K562 (cell line): ENCODE data around the gene LDB2. TPM values are rescaled to one million over a fixed set of nuclear protein-coding genes. Genes with fewer than 3 reads are reported as not detected.

Experiments
- ATAC-seq: fragments of 200-7000 bp; cut with Tn5 transposase; 3 replicates; pipeline ENCODE4 v1.9.1; 2020; ENCODE audit warnings: moderate library complexity
- BruUV-seq: library from RNA; stranded (reverse); fragments of 400-500 nt; replicated peaks from 2 replicates; lab custom pipeline; 2021; lab: Mats Ljungman, UMichigan
- CTCF ChIA-PET: fragments of 300-600 bp; formaldehyde crosslinking; extraction: SDS; loops from one replicate; lab custom pipeline; 2021; ENCODE audit warnings: low intra/inter-chr PET ratio; lab: Yijun Ruan, JAX
- POLR2A ChIA-PET: fragments of 300-600, 350-650 bp; sonication (Branson Sonifier 250); formaldehyde crosslinking; extraction: SDS; loops from one replicate; lab custom pipeline; 2021; ENCODE audit warnings: antibody characterized with exemption, inconsistent platforms; lab: Yijun Ruan, JAX
- DNase-seq, 4 experiments: peaks; one replicate each; pipeline versions ENCODE4 v3.0.0 to v3.0.0-alpha.2; 2011 to 2018; ENCODE audit warnings: low spot score in 3 of 4, mixed read lengths in 3 of 4; ENCODE audit errors: extremely low read depth in 1 of 4
- FAIRE-seq: peaks from 2 replicates; lab custom pipeline; 2011; peaks lifted over from hg19 to GRCh38; lab: Jason Lieb, UNC
- H2AFZ ChIP-seq: 2 replicates; pipeline ENCODE4 v1.6.0; 2011; ENCODE audit warnings: low read depth, low read length, control low read depth, inconsistent platforms
- H3K27ac ChIP-seq: fragments of 200-600 bp; 3 replicates; pipeline ENCODE4 v1.8.0; 2011; ENCODE audit warnings: low read depth, mild to moderate bottlenecking, control low read depth, inconsistent platforms, low read length, moderate library complexity, mixed read lengths; ENCODE audit errors: extremely low read depth
- H3K27me3 ChIP-seq, 2 experiments: fragments of 300-600 bp in 1 of 2; 2 replicates in 1 of 2; 3 replicates in 1 of 2; pipeline versions ENCODE4 v1.6.0 to v1.8.0; 2011; ENCODE audit warnings: inconsistent platforms in 2 of 2, low read length in 2 of 2, mild to moderate bottlenecking in 1 of 2, mixed read lengths in 1 of 2, moderate library complexity in 1 of 2; ENCODE audit not compliant: control insufficient read depth in 2 of 2, insufficient read depth in 2 of 2
- H3K36me3 ChIP-seq: fragments of 300-600 bp; 3 replicates; pipeline ENCODE4 v1.8.0; 2011; ENCODE audit warnings: mild to moderate bottlenecking, low read length, inconsistent platforms; ENCODE audit not compliant: control insufficient read depth, insufficient read depth
- H3K4me1 ChIP-seq, 2 experiments: fragments of 200-600 bp in 1 of 2; replicated peaks in 1 of 2; 2 replicates in 1 of 2; 3 replicates in 1 of 2; pipeline versions ENCODE4 v1.5.1 to v1.8.0; 2011; ENCODE audit warnings: inconsistent platforms in 2 of 2, low read length in 2 of 2, mild to moderate bottlenecking in 1 of 2, mixed read lengths in 1 of 2, moderate library complexity in 1 of 2; ENCODE audit not compliant: control insufficient read depth in 2 of 2, insufficient read depth in 2 of 2
- H3K4me2 ChIP-seq: 2 replicates; pipeline ENCODE4 v1.6.1; 2011; ENCODE audit warnings: low read length, control low read depth, inconsistent platforms, mixed read lengths; ENCODE audit not compliant: insufficient read depth
- H3K4me3 ChIP-seq: fragments of 200-600 bp; sonication (generic), shearing (Covaris generic); 2 replicates; pipeline ENCODE4 v1.5.1; 2016; ENCODE audit warnings: control low read depth, inconsistent platforms
- H3K79me2 ChIP-seq: fragments of 200-600 bp; 3 replicates; pipeline ENCODE4 v1.8.0; 2011; ENCODE audit warnings: low read length, inconsistent platforms; ENCODE audit not compliant: control insufficient read depth, insufficient read depth
- H3K9ac ChIP-seq, 2 experiments: 2 replicates each; pipeline versions ENCODE4 v1.6.0 to v1.6.1; 2011; ENCODE audit warnings: low read depth in 2 of 2, low read length in 2 of 2, control low read depth in 1 of 2, inconsistent platforms in 1 of 2, mild to moderate bottlenecking in 1 of 2, mixed read lengths in 1 of 2; ENCODE audit not compliant: insufficient read depth in 1 of 2
- H3K9me1 ChIP-seq: one replicate; pipeline ENCODE4 v1.6.0; 2011; ENCODE audit warnings: inconsistent platforms, mild to moderate bottlenecking, low read length, moderate library complexity; ENCODE audit not compliant: control insufficient read depth, insufficient read depth
- H3K9me3 ChIP-seq: replicated peaks from 2 replicates; pipeline ENCODE4 v1.5.1; 2011; ENCODE audit warnings: low read depth, low read length, inconsistent platforms; ENCODE audit not compliant: control insufficient read depth, insufficient read depth
- H4K20me1 ChIP-seq: replicated peaks from 2 replicates; pipeline ENCODE4 v1.6.1; 2011; ENCODE audit warnings: low read length, inconsistent platforms, mixed read lengths; ENCODE audit not compliant: control insufficient read depth, insufficient read depth
- CHD2 ChIP-seq: IDR thresholded peaks from 2 replicates; pipeline ENCODE4 v1.6.1; 2011; ENCODE audit warnings: low read depth, low read length
- EP300 ChIP-seq: IDR thresholded peaks from 2 replicates; pipeline ENCODE4 v1.6.1; 2012; ENCODE audit warnings: low read length, improper control_type of control experiment
- HEY1 ChIP-seq: fragments of 250-450 bp; sonication (Bioruptor Pico); IDR thresholded peaks from 2 replicates; pipeline ENCODE4 v1.5.0; 2020; ENCODE audit warnings: mild to moderate bottlenecking, moderate library complexity, borderline replicate concordance
- ILF3 ChIP-seq: fragments of 450-650 bp; IDR thresholded peaks from 2 replicates; pipeline ENCODE4 v1.6.1; 2018; ENCODE audit warnings: antibody characterized with exemption, mild to moderate bottlenecking, moderate library complexity, borderline replicate concordance
- MECOM ChIP-seq: fragments of 250-450 bp; sonication (Bioruptor Pico); IDR thresholded peaks from 2 replicates; pipeline ENCODE4 v1.8.0; 2022; ENCODE audit warnings: inconsistent platforms
- SNRNP70 ChIP-seq: fragments of 200-400 bp; formaldehyde crosslinking; optimal IDR thresholded peaks from 2 replicates; pipeline ENCODE3; 2017; ENCODE audit warnings: low read depth, low read length
- TAF7 ChIP-seq: fragments of 450-650 bp; IDR thresholded peaks from 2 replicates; pipeline ENCODE4 v1.6.1; 2016; ENCODE audit warnings: missing genetic modification characterization, missing compliant biosample characterization
- TFE3 ChIP-seq: fragments of 450-650 bp; formaldehyde crosslinking; IDR thresholded peaks from 2 replicates; pipeline ENCODE4 v1.4.0; 2020; ENCODE audit warnings: mild to moderate bottlenecking, mixed read lengths
- ZNF3 ChIP-seq: fragments of 250-450 bp; sonication (Bioruptor Pico); IDR thresholded peaks from 2 replicates; pipeline ENCODE4 v1.5.0; 2021; ENCODE audit warnings: mild to moderate bottlenecking, moderate library complexity
- ZNF384 ChIP-seq: IDR thresholded peaks from 2 replicates; pipeline ENCODE4 v1.6.1; 2012; ENCODE audit warnings: low read depth, low read length, improper control_type of control experiment
- ZNF407 ChIP-seq: fragments of 450-650 bp; IDR thresholded peaks from 2 replicates; pipeline ENCODE4 v1.6.1; 2016; ENCODE audit warnings: low read depth
- ZNF507 ChIP-seq: conservative IDR thresholded peaks from 2 replicates; pipeline ENCODE4 v1.6.1; 2017; ENCODE audit warnings: missing genetic modification characterization, missing compliant biosample characterization
- ZNF589 ChIP-seq: fragments of 200-800 bp; sonication (Bioruptor generic); IDR thresholded peaks from 2 replicates; pipeline ENCODE4 v1.6.1; 2016; ENCODE audit warnings: low read depth, missing genetic modification characterization, missing compliant biosample characterization
- in situ Hi-C: fragments of 300-500 bp; cut with MboI; formaldehyde crosslinking; loops from 4 replicates; pipeline ENCODE4 v1.15.0; 2018; ENCODE audit warnings: inconsistent platforms, mixed read lengths
- intact Hi-C: fragments of 100-400 bp; cut with micrococcal nuclease; formaldehyde crosslinking; loops from 2 replicates; pipeline ENCODE4 v1.14.2; 2022
- polyA plus RNA-seq, 8 experiments: library from polyadenylated mRNA; depleted of rRNA in 4 of 8; stranded (reverse) in 5 of 8; unstranded in 3 of 8; fragments of >200 nt; fragmentation: Nextera tagmentation in 2 of 8; fragmentation: Illumina TruSeq in 1 of 8; extraction: Ambion mirVana in 2 of 8; extraction: Trizol in 1 of 8; gene quantifications; 2 replicates each; pipeline versions ENCODE4 v1.2.1 to v1.2.3, GENCODE V29; 2011 to 2014; ENCODE audit warnings: inconsistent platforms in 1 of 8, missing spikeins in 1 of 8
- total RNA-seq, 7 experiments: library from RNA; depleted of rRNA in 6 of 7; stranded (reverse); fragments of >200 nt in 6 of 7; fragmentation: Illumina TruSeq in 2 of 7; extraction: Trizol in 2 of 7; gene quantifications; 2 replicates each; pipeline versions ENCODE4 v1.2.1 to v1.2.3, GENCODE V29; 2011 to 2021; ENCODE audit warnings: low replicate concordance in 1 of 7

The LDB2 gene
- total and polyA plus RNA-seq, 9 of the 15 experiments (the other 6 are each of a cell fraction or from before 2014, with no cell fraction given): 0.10 to 0.20 TPM; not detected in 7

- TF ChIP-seq ZNF384: no peak
Observed at GRCh38 chr4:16665942-16666551, 232.4 kb downstream of the LDB2 start (continued).

GRCh38 chr4:16663732-16664131, 234.7 kb downstream of the LDB2 start:
- no peak overlapping the region for H2AFZ ChIP-seq
- in situ Hi-C loops: no loop called here
- ChIA-PET POLR2A (interaction anchor here (0.7 kb wide), 1 partner anchor 132 kb away, joined by 3 read pairs; no protein-coding TSS in a partner anchor), CTCF (no interaction called here)
- DNase-seq (no peak), FAIRE-seq (no peak), ATAC-seq (no peak)
- H3K4me3 ChIP-seq: no peak overlapping the region
- no peak overlapping the region for H3K27ac ChIP-seq
- no peaks in the 10 kb centered on the region for H3K9me1 ChIP-seq
- no peaks in the 10 kb centered on the region for H3K27me3 ChIP-seq
- no peaks in the 10 kb centered on the region for H3K9me3 ChIP-seq
- intact Hi-C loops: no loop called here
- H3K36me3 ChIP-seq: no peaks in the 10 kb centered on the region
- no peaks in the 10 kb centered on the region for H3K79me2 ChIP-seq
- BruUV-seq: no TSS peak
- no peaks in the 10 kb centered on the region for H4K20me1 ChIP-seq
- no peak overlapping the region for H3K9ac ChIP-seq
- no peaks in the 10 kb centered on the region for H3K4me1 ChIP-seq
- no peak overlapping the region for H3K4me2 ChIP-seq
- TF ChIP-seq SNRNP70: no peak
- no peak for TF ChIP-seq ZNF507 (tag)
- no peak for TF ChIP-seq ZNF3 (CRISPR knock-in tag)
- TF ChIP-seq EP300: no peak
- TF ChIP-seq HEY1 (CRISPR knock-in tag): no peak
- no peak for TF ChIP-seq CHD2
- no peak for TF ChIP-seq ILF3
- no peak for TF ChIP-seq TAF7 (tag)
- TF ChIP-seq MECOM (CRISPR knock-in tag): no peak
- no peak for TF ChIP-seq TFE3 (CRISPR knock-in tag)
- no peak for TF ChIP-seq ZNF407
- TF ChIP-seq ZNF589 (CRISPR knock-in tag): no peak
